ENCODE data around the gene AAK1. TPM values are rescaled to one million over a fixed set of nuclear protein-coding genes. Genes with fewer than 3 reads are reported as not detected.
"Not testable (repeated sequence)": the region's sequence is repeated elsewhere in the genome, so short reads cannot be mapped to it uniquely, and the experiment has no call there.

Gene AAK1
- total and polyA plus RNA-seq, 12 donors: 26.2 to 106 (median 68.5) TPM

DNA sequence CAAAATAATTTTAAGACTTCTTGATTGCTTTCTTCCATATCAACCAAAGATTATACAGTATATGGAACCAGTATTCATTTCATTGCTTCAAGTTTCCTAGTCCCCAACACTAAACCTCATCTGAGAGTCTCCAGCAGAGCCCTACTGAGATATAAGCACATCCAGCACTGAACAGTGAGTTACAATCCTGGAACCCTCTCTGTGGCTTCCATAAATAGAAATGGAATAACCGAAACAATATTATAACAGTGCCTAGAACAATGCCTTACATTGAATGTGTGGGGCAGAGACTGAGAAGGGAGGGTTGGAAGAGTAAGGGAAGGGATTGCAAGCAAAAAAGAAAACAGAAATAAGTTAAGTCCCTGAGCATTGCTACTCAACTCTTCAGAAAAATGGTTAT is 18.9 kb downstream of the AAK1 start:
- TF ChIP-seq, protein P1, sequence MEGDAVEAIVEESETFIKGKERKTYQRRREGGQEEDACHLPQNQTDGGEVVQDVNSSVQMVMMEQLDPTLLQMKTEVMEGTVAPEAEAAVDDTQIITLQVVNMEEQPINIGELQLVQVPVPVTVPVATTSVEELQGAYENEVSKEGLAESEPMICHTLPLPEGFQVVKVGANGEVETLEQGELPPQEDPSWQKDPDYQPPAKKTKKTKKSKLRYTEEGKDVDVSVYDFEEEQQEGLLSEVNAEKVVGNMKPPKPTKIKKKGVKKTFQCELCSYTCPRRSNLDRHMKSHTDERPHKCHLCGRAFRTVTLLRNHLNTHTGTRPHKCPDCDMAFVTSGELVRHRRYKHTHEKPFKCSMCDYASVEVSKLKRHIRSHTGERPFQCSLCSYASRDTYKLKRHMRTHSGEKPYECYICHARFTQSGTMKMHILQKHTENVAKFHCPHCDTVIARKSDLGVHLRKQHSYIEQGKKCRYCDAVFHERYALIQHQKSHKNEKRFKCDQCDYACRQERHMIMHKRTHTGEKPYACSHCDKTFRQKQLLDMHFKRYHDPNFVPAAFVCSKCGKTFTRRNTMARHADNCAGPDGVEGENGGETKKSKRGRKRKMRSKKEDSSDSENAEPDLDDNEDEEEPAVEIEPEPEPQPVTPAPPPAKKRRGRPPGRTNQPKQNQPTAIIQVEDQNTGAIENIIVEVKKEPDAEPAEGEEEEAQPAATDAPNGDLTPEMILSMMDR (IDR thresholded peaks at IDR 0.05): no peak
- no peak for TF ChIP-seq POLR2A (IDR thresholded peaks at IDR 0.05)
- 74 to 89% (median 86%) methylated on average over 1 of the region's 1 CpG for WGBS, 4 donors
- no peak for DNase-seq
- peak overlapping the region in 1 of 5 donors; percentile 8 for H3K27ac ChIP-seq
- intact Hi-C loops (cut with DNase I): no loop called here
- no peak overlapping the region for H3K4me3 ChIP-seq
- H3K9me3 ChIP-seq (replicated peaks in 1 of 3): no peaks in the 10 kb centered on the region
- no peaks in the 10 kb centered on the region for H3K27me3 ChIP-seq
- no peaks in the 10 kb centered on the region for H3K36me3 ChIP-seq (replicated peaks in 1 of 2)
- H3K4me1 ChIP-seq (replicated peaks in 1 of 2): peaks cover 16 to 62% of the 10 kb centered on the region in 2 donors

DNA sequence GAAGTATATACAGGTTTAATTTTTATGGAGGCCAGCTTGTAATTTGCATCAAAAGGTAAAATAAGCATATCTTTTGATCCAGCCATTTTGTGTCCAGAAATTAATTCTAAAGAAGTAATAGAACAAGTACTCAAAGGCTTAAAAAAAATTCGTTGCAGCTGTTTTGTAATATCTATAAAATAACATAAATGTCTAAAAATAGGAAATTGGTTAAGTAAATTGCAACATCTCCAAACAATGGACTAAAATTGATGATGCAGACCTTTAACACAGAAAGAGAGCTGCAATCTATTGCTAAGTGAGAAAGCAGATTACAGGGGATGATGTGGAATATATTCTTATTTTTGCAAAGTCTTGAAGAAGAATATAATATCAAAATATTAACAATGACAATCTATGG is 19.4 kb downstream of the AAK1 start:
- intact Hi-C loops (cut with DNase I): no loop called here
- Histone ChIP-seq H3K9me3 (replicated peaks in 1 of 3) (no peaks in the 10 kb centered on the region), H3K27ac (no peak overlapping the region), H3K27me3 (no peaks in the 10 kb centered on the region), H3K4me1 (replicated peaks in 1 of 2) (peaks cover 20 to 62% of the 10 kb centered on the region in 2 donors), H3K36me3 (replicated peaks in 1 of 2) (no peaks in the 10 kb centered on the region), H3K4me3 (no peak overlapping the region)
- WGBS, 4 donors: 42 to 57% (median 53%) methylated on average over 1 of the region's 1 CpG
- DNase-seq: no peak
- TF ChIP-seq, protein P1 (IDR thresholded peaks at IDR 0.05): no peak
- TF ChIP-seq POLR2A (IDR thresholded peaks at IDR 0.05): no peak

DNA sequence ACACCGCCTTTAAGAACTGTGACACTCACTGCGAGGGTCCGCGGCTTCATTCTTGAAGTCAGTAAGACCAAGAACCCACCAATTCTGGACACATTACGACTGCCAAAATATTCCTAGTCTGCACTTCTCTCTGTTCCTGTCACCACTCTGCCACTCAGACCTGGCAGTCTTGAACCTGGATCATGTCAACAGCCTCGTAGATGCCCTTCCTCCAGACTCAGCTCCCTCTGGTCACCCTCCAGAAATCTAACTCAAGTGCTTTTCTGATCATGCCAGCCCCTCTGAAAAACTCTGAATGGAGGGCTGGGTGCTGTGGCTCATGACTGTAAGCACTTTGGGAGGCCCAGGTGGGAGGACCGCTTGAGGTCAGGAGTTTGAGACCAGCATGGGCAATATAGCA is 20.3 kb downstream of the AAK1 start:
- 92 to 97% (median 95%) methylated on average over 7 of the region's 7 CpGs for whole genome bisulfite sequencing, 4 donors
- DNase-seq: no peak
- Histone ChIP-seq H3K27me3 (no peaks in the 10 kb centered on the region), H3K9me3 (replicated peaks in 1 of 3) (no peaks in the 10 kb centered on the region), H3K36me3 (replicated peaks in 1 of 2) (no peaks in the 10 kb centered on the region), H3K27ac (no peak overlapping the region), H3K4me3 (no peak overlapping the region), H3K4me1 (replicated peaks in 1 of 2) (peaks cover 20 to 62% of the 10 kb centered on the region in 2 donors)
- intact Hi-C loops (cut with DNase I): no loop called here
- TF ChIP-seq, protein P1 (IDR thresholded peaks at IDR 0.05): no peak
- no peak for TF ChIP-seq POLR2A (IDR thresholded peaks at IDR 0.05)

DNA sequence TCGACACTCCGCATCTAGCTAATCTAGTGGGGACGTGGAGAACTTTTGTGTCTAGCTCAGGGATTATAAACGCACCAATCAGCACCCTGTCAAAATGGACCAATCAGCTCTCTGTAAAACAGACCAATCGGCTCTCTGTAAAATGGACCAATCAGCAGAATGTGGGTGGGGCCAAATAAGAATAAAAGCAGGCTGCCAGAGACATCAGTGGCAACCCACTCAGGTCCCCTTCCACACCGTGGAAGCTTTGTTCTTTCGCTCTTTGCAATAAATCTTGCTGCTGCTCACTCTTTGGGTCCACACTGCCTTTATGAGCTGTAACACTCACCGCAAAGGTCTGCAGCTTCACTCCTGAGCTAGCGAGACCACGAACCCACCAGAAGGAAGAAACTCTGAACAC is 20.7 kb downstream of the AAK1 start:
- WGBS, 4 donors: 86 to 97% (median 96%) methylated on average over 10 of the region's 10 CpGs
- H3K36me3 ChIP-seq (replicated peaks in 1 of 2); intact Hi-C loops (cut with DNase I); H3K27ac ChIP-seq; H3K27me3 ChIP-seq; DNase-seq; H3K4me3 ChIP-seq; H3K9me3 ChIP-seq (replicated peaks in 1 of 3): not testable (repeated sequence)
- peaks cover 20 to 60% of the 10 kb centered on the region in 2 donors for H3K4me1 ChIP-seq (replicated peaks in 1 of 2)

DNA sequence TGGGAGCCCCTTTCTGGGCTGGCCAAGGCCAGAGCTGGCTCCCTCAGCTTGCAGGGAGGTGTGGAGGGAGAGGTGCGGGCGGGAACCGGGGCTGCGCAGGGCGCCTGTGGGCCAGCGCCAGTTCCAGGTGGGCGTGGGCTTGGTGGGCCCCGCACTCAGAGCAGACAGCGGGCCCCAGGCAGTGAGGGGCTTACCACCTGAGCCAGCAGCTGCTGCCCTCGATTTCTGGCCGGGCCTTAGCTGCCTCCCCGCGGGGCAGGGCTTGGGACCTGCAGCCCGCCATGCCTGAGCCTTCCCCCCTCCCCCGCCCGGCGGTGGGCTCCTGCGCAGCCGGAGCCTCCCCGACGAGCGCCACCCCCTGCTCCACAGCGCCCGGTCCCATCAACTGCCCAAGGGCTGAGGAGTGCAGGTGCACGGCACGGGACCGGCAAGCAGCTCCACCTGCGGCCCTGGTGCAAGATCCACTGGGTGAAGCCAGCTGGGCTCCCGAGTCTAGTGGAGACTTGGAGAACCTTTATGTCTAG is 21.5 kb downstream of the AAK1 start:
- H3K27me3 ChIP-seq; H3K4me3 ChIP-seq; H3K27ac ChIP-seq; DNase-seq; H3K9me3 ChIP-seq (replicated peaks in 1 of 3); intact Hi-C loops (cut with DNase I); H3K36me3 ChIP-seq (replicated peaks in 1 of 2): not testable (repeated sequence)
- WGBS, 4 donors: 97 to 100% (median 98%) methylated on average over 4 to 29 of the region's 29 CpGs; no CpG with 5 or more reads in 1 of the 4 donors
- H3K4me1 ChIP-seq (replicated peaks in 1 of 2): peaks cover 20 to 66% of the 10 kb centered on the region in 2 donors

Measured in adrenal gland (tissue), 12 donors.